SH-SY5Y (cell line): ENCODE measurements around the gene CABLES1.

Source experiments
- GATA2 ChIP-seq: IDR thresholded peaks from 2 replicates; pipeline ENCODE4 v1.6.1; 2011; ENCODE audit warnings: mild to moderate bottlenecking, low read depth, low read length
- GATA3 ChIP-seq: IDR thresholded peaks from 2 replicates; pipeline ENCODE4 v1.6.1; 2011; ENCODE audit warnings: low read depth, mild to moderate bottlenecking, low read length, moderate library complexity

DNA sequence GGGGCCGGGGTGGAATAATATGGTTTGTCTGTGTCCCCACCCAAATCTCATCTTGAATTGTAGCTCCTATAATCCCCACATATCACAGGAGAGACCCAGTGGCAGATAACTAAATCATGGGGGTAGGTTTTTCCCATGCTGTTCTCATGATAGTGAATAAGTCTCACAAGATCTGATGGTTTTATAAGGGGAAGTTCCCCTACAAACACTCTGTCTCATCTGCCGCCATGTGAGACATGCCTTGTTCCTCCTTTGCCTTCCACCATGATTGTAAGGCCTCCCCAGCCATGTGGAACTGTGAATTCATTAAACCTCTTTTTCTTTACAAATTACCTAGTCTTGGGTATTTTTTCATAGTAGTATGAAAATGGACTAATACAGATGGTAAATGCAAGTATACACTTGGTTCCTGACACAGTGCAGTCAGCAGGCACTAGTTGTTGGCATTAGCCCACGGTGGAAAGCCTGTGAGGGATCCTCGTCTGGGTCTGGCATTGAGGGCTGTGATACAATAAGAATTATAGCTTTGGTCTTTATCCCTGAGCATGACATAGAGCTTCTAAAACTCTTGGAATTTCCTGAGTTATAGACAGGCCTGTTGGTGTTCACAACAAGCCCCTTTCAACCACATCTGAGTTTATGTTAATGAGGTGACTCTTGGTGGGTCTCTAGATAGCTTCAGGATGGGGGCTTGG lies 135.8 kb downstream of the CABLES1 start:
- TF ChIP-seq GATA2, result no peak
- TF ChIP-seq GATA3, result no peak
